Midbrain (tissue), 1 donor: ENCODE data around the gene DUOX2.
"Not testable (repeated sequence)": the region's sequence is repeated elsewhere in the genome, so short reads cannot be mapped to it uniquely, and the experiment has no call there.

Source experiments
- DNase-seq: peaks from one replicate; lab custom pipeline; 2025; lab: John Stamatoyannopoulos, UW

The DUOX2 gene

GRCh38 chr15:45118996-45119395 is 5.0 kb upstream of the DUOX2 start:
- no peak for DNase-seq

- peak; percentile 91 for DNase-seq
These were observed 4.2 kb upstream of the DUOX2 start for GRCh38 chr15:45118131-45118588.

GRCh38 chr15:45117308-45118130 is 3.5 kb upstream of the DUOX2 start:
- DNase-seq = no peak

- no peak for DNase-seq
These were observed 2.7 kb upstream of the DUOX2 start for GRCh38 chr15:45116482-45117307.

- DNase-seq = no peak
These were observed 2.1 kb upstream of the DUOX2 start for GRCh38 chr15:45116006-45116481.

GRCh38 chr15:45115312-45115820 is 1.4 kb upstream of the DUOX2 start:
- DNase-seq = no peak

GRCh38 chr15:45114751-45115085 is 746 bp upstream of the DUOX2 start:
- DNase-seq = no peak

DNA sequence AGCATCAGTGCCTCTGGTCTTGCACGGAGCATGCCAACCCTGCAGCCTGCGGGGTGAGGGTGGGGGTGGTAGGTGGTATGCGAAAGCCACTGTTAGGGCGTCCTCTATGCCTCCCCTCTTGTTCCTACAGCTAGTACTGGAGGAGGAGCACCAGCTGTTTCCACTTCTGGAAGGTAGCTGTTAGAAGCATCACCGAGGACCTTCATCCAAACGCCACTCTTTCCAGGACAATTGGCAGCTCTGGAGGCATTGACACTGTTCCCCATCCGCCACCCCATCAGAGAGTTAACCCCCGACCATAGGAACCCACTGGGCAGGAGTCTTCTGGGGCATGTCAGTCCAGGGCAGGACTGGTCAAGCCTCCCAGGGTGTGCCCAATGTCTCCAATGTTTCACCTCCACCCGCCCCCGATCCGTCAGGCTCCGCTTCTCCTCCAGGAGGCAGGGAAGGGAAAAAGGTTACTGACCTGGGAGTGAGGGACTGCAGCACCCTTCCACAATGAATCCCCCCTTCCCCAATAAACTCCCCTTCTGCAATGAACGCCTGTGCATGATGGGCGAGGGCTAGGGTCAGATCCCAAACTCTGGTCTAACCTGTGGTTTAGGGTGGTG is 487 bp downstream of the DUOX2 start:
- no peak for DNase-seq

- no peak for DNase-seq
These were observed 1.2 kb downstream of the DUOX2 start for GRCh38 chr15:45112591-45113379.

GRCh38 chr15:45112143-45112590 is 1.8 kb downstream of the DUOX2 start:
- DNase-seq = no peak

- DNase-seq = no peak
These were observed 2.4 kb downstream of the DUOX2 start for GRCh38 chr15:45111390-45112142.

DNA sequence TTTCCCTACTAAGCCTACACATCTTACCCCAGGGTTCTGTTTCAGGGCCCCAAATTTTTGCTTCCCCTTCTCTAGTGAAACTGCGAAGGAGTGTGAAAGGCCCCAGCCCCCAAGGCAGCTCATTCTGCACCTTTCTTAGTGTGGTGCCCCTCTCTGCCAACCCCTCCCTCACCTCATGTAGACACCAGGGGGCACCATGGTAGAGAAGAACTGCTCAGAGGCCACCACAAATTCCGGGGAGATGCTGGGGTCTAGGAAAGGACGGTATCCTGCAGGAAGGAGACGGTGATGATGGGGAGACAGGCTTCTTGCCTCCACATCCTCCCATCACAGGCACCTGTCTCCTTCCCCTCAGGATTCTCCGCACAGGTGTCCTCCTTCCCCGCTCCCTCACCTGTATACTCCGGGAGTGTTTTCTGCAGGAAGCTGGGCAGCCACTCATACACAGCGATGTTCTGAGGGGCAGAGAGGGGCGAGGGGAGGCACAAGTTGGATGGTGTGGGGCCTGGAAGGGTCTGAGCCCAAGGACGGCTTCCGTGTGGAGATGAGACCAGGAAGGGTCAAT is 3.6 kb downstream of the DUOX2 start:
- no peak for DNase-seq

GRCh38 chr15:45107941-45108630 is 5.9 kb downstream of the DUOX2 start:
- DNase-seq = no peak

- no peak for DNase-seq
These were observed 7.8 kb downstream of the DUOX2 start for GRCh38 chr15:45106002-45106790.

GRCh38 chr15:45105586-45105985 is 8.4 kb downstream of the DUOX2 start:
- no peak for DNase-seq

GRCh38 chr15:45104170-45104569 is 9.8 kb downstream of the DUOX2 start:
- not testable (repeated sequence) for DNase-seq

DNA sequence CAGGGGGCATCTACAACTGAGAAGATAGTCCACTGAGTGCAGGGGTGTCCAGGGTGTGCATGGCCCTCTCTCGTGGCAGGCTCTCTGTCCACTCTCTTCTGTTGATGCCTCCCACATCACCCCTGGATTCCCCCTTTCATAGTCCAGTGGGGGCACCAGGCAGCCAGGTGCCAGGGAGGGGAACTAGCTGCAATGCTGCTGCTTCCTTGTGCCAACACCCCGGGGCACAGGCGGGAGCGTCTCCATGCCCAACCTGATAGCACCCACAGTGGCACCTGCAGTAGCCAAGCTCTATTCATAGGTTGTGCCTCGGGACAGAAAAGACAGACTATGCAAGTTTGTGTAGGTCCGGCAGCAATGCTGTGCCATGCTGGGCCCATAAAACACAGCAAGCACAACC is 11.7 kb downstream of the DUOX2 start:
- no peak for DNase-seq

DNA sequence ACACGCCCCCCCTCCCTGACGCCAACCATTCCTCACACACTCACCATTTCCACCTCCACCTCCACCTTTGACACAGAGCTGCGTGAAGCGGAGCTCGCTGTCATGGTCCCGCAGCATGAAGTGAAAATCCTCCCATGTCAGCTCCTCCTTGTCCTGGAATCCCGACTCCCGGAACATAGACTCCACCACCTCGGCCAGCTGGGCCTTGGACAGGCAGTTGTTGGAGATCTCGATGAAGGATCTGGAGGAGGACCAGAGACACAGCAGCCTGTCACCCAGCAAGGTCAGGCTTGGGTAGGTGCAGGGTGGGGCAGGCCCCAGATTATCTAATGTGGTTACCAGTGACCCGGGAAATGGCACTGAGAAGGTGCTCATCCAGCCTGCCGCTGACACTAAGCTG is 12.2 kb downstream of the DUOX2 start:
- no peak for DNase-seq
